NOMO-1 (cell line): ENCODE measurements around the gene RCC1.
A peak's percentile ranks its signal among the peaks of the same experiment; 100 is the strongest.
"Not testable (repeated sequence)": the region's sequence is repeated elsewhere in the genome, so short reads cannot be mapped to it uniquely, and the experiment has no call there.

Source experiments
- DNase-seq, 2 experiments: peaks; one replicate each; lab custom pipeline; 2025; ENCODE audit not compliant: unreplicated experiment in 2 of 2; lab: John Stamatoyannopoulos, UW

RCC1 gene, protein sequence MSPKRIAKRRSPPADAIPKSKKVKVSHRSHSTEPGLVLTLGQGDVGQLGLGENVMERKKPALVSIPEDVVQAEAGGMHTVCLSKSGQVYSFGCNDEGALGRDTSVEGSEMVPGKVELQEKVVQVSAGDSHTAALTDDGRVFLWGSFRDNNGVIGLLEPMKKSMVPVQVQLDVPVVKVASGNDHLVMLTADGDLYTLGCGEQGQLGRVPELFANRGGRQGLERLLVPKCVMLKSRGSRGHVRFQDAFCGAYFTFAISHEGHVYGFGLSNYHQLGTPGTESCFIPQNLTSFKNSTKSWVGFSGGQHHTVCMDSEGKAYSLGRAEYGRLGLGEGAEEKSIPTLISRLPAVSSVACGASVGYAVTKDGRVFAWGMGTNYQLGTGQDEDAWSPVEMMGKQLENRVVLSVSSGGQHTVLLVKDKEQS

DNA sequence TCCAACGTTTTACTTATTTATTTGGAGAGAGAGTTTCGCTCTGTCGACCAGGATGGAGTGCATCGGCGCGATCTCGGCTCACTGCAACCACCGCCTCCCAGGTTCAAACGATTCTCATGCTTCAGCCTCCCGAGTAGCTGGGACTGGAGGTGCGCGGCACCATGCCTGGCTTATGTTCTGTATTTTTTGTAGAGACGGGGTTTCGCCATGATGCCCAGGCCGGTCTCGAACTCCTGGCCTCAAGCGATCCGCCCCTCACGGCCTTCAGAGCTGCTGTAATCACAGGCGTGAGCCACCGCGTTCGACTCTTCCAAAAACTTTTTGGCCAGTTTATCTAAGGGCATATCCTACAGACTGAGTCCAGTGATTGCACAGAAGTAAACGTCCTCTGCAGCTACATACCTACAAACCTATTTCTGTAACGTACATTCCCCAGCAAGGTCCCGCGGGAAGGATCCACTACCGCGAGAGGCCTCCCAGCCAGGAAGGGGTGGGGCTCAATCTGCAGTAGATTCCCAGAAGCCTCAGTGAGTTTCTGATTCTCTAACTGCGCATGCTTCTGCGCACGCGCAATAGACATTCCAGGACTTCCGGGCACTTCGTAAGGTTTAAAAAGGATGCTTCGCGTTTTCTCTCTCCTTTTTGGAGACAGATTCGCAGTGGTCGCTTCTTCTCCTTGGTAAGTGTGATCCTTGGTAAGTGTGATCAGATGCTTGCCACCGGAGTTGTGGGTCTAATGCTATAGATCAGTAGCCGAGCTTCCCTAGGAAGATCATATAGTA is at the start of gene RCC1:
Gene RCC1 (plus strand): TSS at position 638 of the 782 bp plus-strand sequence. CDS start 23,824 bp downstream, outside the sequence.
- peak; percentile 93 to 96 for DNase-seq

DNA sequence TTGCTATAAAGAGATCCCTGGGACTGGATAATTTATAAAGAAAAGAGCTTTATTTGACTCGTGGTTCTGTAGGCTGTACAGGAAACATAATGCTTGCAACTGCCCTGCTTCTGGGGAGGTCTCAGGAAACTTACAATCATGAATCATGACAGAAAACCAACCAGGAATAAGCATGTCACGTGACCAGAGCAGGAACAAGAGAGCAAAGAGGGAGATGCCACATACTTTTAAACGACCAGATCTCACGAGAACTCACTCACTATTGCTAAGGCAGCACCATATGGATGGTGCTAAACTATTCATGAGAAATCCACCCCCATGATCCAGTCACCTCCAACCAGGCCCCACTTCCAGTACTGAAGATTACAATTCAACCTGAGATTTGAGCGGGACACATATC is 49.8 kb upstream of the RCC1 start:
- peak; percentile 12 to 48 for DNase-seq

DNA sequence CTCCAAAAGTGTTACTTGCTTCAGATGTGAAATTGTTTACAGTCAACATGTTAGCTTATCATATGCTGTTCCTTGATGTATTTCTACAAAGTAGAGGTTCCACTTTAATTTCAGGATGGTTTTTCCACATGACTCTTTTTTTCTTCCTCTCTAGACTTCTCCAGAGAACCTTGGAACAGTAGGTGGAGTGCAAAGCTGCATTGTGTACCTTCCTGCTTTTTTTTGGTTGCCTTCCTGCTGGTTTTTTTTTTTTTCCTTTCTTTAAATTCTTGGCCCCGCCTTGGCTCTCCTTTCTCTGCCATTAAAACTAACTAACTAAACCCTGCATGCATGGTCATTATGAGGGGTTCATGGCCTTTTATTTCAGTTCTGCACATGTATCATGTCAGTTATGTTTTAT is 48.2 kb upstream of the RCC1 start:
- no peak for DNase-seq

DNA sequence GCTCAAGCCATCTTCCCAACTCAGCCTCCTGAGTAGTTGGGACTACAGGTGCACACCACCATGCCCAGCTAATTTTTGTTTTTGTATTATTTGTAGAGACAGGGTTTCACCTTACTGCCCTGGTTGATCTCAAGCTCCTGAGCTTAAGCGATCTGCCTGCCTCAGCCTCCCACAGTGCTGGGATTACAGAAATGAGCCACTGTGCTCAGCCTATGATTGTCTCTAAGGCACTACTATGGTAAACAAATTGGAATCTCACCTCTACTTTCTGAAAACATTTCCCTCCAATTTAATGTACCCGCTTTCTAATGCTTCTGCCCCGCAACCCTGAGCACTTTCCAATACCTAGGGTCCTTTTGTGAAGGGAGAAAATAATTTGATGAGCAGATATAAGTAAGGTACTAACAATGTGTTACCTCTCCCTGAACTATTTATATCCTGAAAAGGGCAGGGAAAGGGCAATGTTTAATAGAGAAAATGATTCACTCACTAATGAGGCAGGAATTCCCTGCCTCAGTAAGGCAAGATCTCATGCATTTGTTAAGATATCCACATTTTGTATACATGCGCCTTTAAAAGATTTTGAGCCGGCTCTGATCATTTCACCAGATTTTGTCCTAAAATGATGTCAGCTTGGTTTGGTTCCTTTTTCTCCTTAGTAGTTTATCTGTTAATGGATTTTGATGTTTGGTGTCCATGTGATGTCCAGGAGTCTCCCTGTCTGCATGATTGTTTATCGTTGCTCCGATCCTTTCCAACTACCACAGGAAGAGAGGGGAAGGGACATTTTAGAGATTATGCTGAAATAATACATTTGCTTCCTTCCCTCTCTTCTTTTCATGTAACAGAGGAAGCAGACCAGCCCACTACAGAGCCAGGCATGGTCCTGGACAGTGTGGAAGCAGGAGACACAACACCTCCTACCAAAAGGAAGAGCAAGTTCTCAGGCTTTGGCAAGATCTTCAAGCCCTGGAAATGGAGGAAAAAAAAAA is 47.3 kb upstream of the RCC1 start:
- DNase-seq, result no peak

DNA sequence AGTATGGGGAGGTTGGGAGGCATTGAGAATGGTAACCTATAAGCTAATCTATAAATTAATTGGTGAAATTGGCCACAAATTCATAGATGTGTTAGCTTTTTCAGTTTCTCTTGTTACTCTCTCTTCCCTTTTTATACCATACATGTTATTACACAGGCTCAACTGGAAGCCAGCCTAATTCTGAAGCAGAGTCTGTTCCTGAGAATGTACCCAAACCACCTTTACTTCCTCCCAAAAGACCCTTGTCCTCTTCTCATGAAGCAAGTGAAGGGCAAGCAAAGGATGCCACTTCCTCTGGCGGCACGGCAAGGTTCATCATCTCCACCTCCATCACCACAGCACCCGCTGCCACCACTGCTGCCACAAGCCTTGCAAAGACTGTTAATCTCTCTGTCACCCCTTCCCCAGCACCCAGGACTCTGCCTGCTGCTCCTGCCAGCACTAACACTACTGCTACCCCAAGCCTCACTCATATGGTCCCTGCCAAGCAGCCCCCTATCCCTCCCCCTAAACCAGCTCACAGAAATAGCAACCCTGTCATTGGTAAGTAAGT is 39.5 kb upstream of the RCC1 start:
- no peak for DNase-seq

DNA sequence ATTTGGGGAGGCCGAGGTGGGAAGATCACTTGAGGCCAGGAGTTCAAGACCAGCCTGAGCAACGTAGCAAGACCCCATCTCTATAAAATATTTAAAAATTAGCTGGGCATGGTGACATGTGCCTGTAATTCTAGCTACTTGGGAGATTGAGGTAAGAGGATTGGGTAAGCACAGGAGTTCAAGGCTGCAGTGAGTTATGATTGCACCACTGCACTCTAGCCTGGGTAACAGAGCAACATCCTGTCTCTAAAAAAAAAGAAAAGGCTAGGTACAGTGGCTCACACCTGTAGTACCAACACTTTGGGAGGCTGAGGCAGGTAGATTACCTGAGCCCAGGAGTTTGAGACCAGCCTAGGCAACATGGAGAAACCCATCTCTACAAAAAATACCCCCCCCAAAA is 35.7 kb upstream of the RCC1 start:
- DNase-seq, result no peak

DNA sequence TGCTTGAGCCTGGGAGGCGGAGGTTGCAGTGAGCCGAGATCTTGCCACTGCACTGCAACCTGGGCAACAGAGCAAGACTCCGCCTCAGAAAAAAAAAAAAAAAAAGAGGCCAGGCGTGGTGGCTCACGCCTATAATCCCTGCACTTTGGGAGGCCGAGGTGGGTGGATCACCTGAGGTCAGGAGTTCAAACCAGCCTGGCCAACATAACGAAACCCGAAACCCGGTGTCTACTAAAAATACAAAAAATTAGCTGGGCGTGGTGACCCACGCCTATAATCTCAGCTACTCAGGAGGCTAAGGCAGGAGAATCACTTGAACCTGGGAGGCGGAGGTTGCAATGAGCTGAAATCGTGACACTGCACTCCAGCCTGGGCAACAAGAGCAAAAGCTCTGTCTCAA is 26.3 kb upstream of the RCC1 start:
- not testable (repeated sequence) for DNase-seq

DNA sequence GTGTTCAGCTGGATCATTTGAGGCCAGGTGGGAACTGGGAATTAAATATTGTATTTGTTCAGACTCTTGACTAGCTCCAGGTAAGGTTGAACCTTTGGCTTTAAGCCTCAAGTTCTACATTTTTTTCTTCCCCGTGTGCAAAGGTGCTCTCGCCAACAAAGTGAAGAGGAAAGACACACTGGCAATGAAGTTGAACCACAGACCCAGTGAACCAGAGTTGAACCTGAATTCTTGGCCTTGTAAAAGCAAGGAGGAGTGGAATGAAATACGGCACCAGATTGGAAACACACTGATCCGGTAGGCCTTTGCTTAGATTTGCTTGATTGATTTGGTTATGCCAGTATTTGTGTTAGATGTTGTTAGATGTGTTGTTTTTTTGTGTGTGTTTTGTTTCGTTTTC is 25.5 kb upstream of the RCC1 start:
- no peak for DNase-seq

DNA sequence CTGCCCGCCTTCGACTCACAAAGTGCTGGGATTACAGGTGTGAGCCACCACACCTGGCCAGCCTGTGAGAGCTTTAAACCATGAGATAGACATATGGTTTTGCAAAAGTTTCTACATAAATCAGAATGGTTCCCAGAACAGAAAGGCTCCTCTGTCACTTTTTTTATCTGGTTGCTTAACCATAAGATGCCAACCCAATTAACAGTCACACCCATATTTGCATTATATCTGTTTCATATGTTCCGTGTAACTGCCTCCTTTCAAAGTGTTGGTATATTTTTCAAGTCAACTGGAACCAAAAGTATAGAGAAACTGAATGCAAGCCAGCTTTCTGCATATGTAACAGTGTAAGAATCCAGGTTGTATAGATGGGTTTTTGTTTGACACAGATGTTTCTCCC is 23.7 kb upstream of the RCC1 start:
- no peak for DNase-seq

DNA sequence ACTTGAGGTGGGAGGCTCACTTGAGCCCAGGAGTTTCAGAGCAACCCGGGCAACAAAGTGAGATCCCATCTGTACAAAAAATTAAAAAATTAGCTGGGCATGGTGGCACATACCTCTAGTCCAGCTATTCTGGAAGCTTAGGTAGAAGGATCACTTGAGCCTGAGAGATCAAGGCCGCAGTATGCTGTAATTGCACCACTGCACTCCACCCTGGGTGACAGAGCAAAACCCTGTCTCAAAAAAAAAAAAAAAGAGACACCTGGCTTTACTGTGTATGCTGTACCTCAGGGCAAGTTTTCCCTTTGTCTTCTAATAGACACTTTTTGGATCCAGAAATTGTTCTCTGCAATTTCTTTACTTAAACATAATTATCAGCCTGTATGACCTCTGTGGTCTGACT is 23.1 kb upstream of the RCC1 start:
- DNase-seq, result no peak

DNA sequence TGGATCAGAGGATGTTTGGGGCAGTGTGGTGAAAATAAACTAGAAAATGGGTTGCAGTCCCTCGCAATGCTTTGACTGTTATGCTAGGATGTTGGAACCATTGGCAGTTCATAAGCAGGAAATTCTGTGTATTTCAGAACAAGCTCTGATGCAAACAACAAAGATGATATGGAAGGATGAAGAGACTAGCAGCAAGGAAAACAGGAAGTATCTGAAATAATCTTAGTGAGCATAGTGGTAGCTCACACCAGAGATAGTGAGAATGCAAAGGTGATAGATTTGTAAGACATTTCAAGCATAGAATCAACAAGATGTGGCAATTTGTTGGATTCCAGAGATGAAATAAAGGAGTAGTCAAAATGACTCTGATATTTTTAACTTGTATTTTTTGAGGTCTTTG is 11.1 kb upstream of the RCC1 start:
- DNase-seq, result no peak

DNA sequence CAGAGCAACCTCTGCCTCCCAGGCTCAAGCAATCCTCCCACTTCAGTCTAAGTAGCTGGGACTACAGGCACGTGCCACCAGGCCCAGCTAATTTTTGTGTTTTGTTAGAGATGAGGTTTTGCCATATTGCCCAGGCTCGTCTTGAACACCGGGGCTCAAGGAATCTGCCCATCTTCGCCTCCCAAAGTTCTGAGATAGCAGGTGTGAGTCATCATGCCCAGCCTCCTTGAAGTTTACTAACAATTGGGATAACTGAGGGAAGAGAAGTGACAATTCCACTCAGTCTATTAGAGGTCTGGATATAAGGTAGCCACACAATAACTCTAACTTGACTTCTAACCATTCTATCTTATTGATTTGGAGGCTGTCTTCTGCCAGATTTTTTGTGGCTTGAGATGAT is 6.3 kb upstream of the RCC1 start:
- DNase-seq, result no peak

DNA sequence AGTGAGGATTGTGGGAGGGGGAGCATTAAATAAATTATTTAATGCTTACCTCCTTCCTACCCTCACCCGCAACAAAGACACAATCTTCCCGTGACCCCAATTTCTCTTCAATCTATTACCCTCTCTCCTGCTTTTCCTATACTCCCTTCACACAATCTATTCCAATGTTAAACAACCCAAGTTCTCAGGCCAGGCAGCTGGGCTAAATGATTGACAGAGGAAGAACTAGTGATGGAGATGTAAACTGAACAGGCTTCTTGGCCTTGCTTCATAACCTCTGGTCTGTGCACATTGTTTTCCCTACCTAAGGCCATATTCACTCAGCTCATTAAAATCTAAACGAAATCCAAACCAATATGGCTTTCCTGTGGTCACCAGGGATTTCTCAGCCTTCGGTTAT is 3.9 kb upstream of the RCC1 start:
- no peak for DNase-seq

DNA sequence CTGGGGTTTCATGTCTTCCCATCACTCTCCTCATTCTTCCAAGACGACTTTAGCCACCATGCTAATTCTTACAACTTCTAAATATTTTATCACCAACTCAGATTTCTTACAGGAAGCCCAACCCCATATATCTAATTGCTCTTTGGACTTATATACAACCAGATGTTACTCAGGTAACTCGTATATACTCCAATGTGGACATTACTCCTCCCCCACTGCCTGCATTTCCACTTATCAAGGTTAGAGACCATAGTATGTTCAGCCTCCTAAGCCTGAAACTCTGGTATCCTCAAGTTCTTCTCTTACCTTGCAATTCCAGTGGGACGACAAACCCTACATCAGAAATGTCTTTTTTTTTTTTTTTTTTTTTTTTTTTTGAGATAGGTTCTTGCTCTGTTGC is 2.7 kb upstream of the RCC1 start:
- DNase-seq, result no peak

DNA sequence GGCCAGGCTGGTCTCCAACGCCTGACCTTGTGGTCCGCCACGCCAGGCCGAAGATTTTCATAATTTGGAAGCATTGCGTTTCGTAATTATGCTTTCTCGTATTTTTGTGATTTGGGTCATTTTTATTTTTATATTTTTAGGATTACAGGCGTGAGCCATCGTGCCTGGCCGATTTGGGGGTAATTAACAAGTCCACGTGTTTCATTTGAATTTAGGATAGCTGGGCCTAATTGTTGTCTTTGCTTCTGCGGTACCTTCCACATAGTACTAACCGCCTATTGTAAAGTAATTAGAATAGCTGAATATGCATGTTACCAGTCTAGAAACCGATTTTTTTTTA is 1.0 kb downstream of the RCC1 start:
- no peak for DNase-seq

DNA sequence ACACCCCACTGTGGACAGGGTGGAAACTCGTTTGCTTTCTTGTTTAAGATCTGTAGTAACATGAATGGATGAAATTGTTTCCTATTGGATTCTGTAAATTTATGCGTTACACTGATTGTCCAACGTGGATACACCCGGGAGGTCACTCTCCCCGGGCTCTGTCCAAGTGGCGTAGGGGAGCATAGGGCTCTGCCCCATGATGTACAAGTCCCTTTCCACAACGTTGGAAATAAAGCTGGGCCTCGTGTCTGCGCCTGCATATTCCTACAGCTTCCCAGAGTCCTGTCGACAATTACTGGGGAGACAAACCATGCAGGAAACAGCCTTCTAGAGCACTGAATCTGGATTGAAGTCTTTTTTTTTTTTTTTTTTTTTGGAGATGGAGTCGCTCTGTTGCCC is 1.4 kb downstream of the RCC1 start:
- peak in 1 of 2 experiments; percentile 10 for DNase-seq

DNA sequence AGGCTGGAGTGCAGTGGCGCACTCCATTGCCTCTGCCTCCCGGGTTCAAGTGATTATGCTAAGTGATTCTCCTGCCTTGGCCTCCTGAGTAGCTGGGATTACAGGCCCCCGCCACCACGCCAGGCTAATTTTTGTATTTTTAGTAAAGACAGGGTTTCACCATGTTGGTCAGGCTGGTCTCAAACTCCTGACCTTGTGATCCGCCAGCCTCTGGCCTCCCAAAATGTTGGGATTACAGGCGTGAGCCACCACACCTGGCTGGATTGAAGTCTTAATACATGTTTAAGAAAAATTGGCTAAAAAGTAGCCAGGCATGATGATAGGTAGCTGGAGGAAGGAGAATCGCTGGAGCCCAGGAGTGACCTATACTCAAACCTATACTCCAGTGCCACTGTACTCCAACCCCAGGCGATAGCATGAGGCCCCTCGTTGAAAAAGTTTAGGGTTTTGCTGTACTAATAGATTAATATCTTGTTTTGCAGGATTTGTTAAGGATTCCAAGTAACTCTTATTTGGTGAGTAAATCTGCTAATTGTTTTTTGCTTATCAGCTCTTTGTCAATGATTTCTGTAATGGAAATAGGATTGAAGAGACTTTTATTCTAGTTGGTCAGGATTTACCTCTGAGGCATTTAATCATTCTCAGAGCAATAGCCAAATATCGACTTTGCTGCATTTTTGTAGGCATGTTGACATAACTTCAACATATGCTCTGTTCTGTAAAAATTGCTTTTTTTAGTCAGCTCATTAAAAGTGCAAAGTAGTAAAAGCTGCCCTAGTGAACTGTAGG is 2.0 kb downstream of the RCC1 start:
- no peak for DNase-seq

DNA sequence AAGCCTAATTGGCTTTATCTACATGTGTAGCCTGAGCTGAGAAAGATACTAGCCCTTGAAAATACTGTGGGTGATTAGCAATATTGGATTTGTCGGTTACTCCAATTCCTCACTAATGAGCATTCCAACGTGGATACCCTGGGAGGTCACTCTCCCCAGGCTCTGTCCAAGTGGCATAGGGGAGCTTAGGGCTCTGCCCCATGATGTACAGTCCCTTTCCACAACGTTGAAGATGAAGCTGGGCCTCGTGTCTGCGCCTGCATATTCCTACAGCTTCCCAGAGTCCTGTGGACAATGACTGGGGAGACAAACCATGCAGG is 2.6 kb downstream of the RCC1 start:
- DNase-seq, result no peak

DNA sequence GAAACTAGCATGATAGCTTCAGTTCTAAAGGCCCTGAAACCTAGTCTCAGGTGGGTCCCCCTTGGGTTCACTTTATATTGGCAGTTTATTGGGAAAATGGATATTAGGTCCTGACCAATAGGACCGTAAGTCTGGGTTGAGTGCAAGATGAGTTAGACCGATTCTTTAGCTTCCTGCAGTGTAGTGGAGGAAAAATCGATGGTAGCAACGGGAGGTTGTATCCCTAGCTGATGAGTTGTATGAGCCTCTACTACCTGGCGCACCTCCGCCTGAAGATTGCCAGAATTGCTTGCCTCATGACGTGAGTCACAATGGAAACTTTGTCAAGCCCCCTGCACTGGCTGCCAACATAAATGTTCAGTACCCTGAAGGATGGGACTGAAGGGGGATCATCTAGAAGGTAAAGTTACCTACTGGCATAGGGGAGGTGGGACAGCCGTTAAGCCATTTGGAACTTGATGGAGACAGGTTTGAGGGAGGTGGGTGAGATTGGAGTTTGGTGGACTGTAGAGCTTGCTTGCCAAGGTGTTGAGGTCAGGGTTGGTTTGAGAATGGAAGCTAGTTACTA is 3.9 kb downstream of the RCC1 start:
- DNase-seq, result no peak
